HUES64 (cell line): ENCODE results near the gene STX4.

Experiments
- H3K27ac ChIP-seq: 2 replicates; pipeline ENCODE4 v1.7.0; 2013; ENCODE audit warnings: low read depth, low read length, inconsistent platforms
- H3K27me3 ChIP-seq: 2 replicates; pipeline ENCODE4 v1.6.1; 2013; ENCODE audit warnings: mild to moderate bottlenecking, low read length; ENCODE audit not compliant: insufficient read depth
- H3K36me3 ChIP-seq: 2 replicates; pipeline ENCODE4 v1.6.1; 2013; ENCODE audit warnings: mild to moderate bottlenecking, low read length; ENCODE audit not compliant: insufficient read depth
- H3K4me1 ChIP-seq: 2 replicates; pipeline ENCODE4 v1.6.1; 2013; ENCODE audit warnings: mild to moderate bottlenecking, low read length, moderate library complexity; ENCODE audit not compliant: insufficient read depth
- H3K4me3 ChIP-seq: 2 replicates; pipeline ENCODE4 v1.5.1; 2013; ENCODE audit warnings: mild to moderate bottlenecking, low read length, moderate library complexity
- H3K9ac ChIP-seq: 2 replicates; pipeline ENCODE4 v1.6.1; 2013; ENCODE audit warnings: mild to moderate bottlenecking, low read depth, low read length
- H3K9me3 ChIP-seq: 2 replicates; pipeline ENCODE4 v1.6.1; 2013; ENCODE audit warnings: low read depth, low read length; ENCODE audit not compliant: insufficient read depth
- WGBS: fragments of 150-250, 120-280 bp; methylation state at CpG from one replicate; pipeline ENCODE4 v1.1.7; 2013; ENCODE audit warnings: missing lambda C conversion rate; 5-methylcytosine and 5-hydroxymethylcytosine counted together

STX4 gene

DNA sequence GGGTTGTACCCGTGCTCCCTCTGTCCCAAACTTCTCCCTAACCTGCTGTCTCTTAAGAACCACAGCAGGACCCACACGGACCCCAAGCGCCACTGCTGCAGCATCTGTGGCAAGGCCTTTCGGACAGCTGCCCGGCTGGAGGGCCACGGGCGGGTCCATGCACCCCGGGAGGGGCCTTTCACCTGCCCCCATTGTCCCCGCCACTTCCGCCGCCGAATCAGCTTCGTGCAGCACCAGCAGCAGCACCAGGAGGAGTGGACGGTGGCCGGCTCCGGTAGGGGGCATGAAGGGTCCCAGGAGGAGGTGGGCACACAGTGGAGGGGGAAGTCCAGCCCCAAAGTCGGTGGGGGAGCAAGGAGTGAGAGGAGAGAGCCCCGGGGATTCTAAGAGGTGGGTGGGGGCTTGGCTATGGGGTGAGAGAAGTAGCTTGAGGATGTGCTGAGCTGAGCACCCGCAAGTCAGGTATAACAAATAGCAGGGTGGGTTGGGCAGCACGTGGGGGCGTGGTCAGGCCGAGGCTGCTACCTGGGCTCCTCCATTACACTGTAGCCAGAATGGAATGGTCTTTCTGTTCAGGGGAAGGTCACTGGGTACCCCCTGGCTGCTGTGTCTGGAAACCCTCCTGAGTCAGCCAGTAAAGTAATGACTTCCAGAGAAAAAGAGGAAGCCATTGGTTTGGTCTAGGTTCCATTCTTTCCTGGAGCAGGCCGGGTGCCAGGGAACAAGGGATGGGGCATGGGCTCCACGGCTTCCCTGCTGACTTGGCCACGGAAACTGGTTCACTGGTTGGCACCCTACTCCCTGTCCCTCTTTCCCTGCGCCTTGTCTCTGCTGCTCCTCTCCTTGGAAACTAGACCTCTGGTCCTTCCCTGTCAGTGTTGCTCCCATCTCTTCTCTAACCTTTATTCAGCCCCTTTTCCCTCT, 48.3 kb downstream of the STX4 start:
- 93% methylated on average over 26 of the region's 26 CpGs for WGBS
- no peak overlapping the region for H3K9ac ChIP-seq

DNA sequence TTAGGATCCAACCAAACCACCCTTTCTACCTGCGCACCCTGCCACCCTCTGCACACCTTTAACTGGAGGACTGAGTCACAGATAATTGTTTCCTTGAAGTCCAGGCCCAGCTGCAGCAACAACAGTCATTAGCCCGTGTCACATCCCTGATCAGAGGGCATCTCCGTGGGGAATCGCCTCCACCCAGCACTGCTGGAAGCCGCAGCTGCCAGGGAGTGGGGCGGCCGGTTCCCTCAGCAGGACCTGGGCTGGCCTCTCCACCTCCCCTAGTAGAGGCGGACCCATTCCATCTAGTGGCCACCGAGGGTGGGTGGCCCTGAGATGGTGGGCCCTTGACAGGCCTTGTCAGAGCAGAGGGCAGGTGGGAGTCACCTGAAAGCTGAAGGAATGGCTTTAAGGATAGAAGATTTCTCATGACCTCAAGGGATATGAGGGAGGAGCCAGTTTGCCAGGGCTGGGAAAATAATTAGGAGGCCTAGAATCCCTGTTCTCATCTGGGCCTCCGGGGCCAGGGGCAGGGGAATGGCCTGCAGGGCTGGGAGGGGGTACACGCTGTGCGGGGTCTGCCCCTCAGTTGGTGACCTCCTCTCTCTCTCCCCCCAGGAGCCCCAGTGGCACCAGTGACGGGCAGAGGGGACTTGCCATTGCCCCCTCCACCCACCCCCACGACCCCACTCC, 49.1 kb downstream of the STX4 start:
- H3K4me3 ChIP-seq, result no peak overlapping the region
- peaks cover 77% of the 10 kb centered on the region for H3K36me3 ChIP-seq
- no peaks in the 10 kb centered on the region for H3K4me1 ChIP-seq
- H3K27ac ChIP-seq, result no peak overlapping the region
- no peaks in the 10 kb centered on the region for H3K27me3 ChIP-seq
- H3K9ac ChIP-seq, result no peak overlapping the region
- WGBS, result 92% methylated on average over 14 of the region's 14 CpGs
- no peaks in the 10 kb centered on the region for H3K9me3 ChIP-seq

More for the DNA sequence above, 48.3 kb downstream of the STX4 start:
- no peak overlapping the region for H3K27ac ChIP-seq
- H3K4me3 ChIP-seq, result no peak overlapping the region
- peaks cover 79% of the 10 kb centered on the region for H3K36me3 ChIP-seq
- no peaks in the 10 kb centered on the region for H3K9me3 ChIP-seq
- no peaks in the 10 kb centered on the region for H3K4me1 ChIP-seq
- H3K27me3 ChIP-seq, result no peaks in the 10 kb centered on the region

DNA sequence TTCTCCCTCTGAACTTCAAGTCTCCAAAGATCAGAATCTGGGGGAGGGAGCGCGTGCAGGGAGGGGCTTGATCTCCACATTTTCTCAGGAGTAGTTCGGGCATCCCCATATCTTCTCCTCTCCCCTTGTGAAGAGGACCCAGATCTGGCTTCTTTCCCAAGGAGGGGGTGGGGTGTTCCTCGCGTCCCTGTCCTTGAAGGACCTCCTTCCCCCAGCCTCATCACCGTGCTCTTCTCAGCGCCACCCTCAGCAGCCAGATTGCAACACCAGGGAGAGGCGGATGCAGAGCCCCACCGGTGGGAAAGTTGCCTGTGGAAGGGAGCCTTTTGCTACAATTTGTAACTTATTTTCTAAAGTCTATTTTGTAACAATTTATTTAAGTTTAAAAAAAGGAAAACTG, 49.7 kb downstream of the STX4 start:
- Histone ChIP-seq H3K27ac (no peak overlapping the region), H3K36me3 (peaks cover 71% of the 10 kb centered on the region), H3K4me3 (no peak overlapping the region), H3K4me1 (no peaks in the 10 kb centered on the region), H3K9me3 (no peaks in the 10 kb centered on the region), H3K9ac (no peak overlapping the region), H3K27me3 (no peaks in the 10 kb centered on the region)
- WGBS, result 88% methylated on average over 5 of the region's 9 CpGs

DNA sequence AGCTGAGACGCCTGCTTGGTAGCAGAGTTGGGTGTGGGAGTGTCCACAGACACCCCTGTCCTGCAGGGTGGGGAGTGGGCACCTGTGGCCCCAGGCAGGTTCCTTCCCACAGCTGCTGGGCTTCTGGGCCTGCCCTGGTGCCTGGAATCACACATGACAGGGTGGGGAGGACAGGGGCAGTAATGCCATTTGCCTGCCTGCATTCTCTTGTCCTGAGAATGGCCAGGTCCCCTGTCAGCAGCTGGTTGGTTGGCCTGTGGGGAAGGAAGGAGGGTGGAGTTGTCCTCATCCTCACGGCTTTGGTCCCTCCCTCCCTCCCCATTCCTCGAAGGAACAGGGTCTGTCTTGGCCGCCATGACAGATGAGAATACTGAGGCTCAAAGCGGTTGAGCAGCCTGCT, 50.2 kb downstream of the STX4 start:
- no peak overlapping the region for H3K9ac ChIP-seq
- 84% methylated on average over 5 of the region's 5 CpGs for WGBS
- peaks cover 66% of the 10 kb centered on the region for H3K36me3 ChIP-seq
- H3K9me3 ChIP-seq, result no peaks in the 10 kb centered on the region
- H3K27me3 ChIP-seq, result no peaks in the 10 kb centered on the region
- no peak overlapping the region for H3K4me3 ChIP-seq
- H3K27ac ChIP-seq, result no peak overlapping the region
- no peaks in the 10 kb centered on the region for H3K4me1 ChIP-seq

DNA sequence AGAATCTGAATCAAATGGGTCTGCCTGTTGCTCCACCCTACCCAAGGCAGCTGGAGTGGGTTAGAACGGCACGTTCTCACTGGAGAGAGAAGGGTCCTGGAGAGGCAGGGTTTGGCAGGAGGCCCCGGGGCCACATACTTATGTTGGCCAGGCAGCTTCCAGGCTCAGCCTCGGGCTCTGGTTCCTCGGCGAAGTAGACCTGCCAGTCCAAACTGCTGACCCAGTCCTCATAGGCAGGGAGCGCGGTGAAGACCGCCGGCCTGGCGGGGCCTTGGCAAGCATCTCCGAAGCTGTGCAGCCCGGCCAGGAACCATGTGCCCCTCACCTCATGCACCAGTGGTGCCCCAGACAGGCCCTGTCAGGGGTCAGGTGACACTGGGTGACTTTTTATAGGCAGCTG, 50.6 kb downstream of the STX4 start:
- Histone ChIP-seq H3K4me1 (no peaks in the 10 kb centered on the region), H3K36me3 (peaks cover 65% of the 10 kb centered on the region), H3K27me3 (no peaks in the 10 kb centered on the region), H3K9me3 (no peaks in the 10 kb centered on the region), H3K27ac (no peak overlapping the region), H3K9ac (no peak overlapping the region), H3K4me3 (no peak overlapping the region)
- 95% methylated on average over 13 of the region's 13 CpGs for WGBS

DNA sequence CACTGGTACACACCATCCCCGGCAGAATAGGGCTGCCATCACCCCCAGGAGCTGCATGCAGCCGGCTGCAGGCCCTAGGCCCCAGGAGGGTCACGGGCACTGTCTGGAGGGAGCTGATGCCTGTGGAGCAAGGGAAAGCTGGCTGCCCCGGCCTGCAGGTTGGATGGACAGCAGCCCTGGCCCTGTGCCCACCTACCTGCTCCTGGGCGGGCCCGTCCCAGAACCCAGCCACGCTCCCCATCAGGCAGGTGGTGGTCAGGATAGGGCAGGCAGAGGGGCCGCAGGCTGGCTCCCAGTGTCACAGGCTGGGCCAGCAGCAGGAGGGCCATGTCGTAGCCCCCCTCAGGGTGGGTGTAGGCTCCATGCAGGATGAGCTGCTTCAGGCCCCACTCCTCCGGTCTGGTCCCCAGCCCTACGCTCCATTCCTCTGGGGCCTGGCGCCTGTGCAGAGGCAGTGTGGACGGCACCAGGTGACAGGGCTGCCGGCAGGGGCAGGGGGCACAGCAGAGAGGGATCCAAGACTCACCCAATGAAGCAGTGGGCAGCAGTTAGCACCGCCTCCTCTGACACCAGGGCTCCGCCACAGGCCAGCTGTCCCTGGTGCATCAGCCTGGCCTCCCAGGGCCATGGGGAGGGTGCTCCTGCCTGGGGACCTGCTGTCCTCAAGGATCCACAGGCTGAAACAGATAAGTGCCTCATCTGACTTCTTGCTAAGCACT, 51.4 kb downstream of the STX4 start:
- Histone ChIP-seq H3K4me3 (no peak overlapping the region), H3K36me3 (peaks cover 62% of the 10 kb centered on the region), H3K9me3 (no peaks in the 10 kb centered on the region), H3K27ac (0 out of 2 replicates have a peak overlapping the region, but pooled peaks have one; percentile 30), H3K4me1 (no peaks in the 10 kb centered on the region), H3K27me3 (no peaks in the 10 kb centered on the region), H3K9ac (no peak overlapping the region)
- 95% methylated on average over 16 of the region's 16 CpGs for WGBS

DNA sequence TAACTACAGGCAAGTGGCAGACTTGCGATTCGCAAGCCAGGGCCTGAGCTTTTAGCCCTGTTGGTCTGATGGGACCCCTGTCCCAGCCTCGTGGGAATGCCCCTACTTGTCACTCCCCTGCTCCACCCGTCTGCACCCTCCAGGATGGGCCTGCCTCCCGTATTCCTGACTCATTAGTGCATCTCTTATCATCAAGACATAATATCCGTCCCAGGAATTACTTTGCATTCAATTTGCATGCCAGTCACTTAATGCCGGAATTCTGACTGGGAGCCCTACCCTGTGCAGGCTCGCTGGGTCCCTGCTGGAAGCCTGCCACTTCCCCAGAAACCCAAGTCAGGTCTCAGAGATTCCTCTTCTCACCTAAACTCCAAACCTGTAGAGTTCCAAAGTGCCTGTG, 52.1 kb downstream of the STX4 start:
- Histone ChIP-seq H3K9ac (no peak overlapping the region), H3K36me3 (peaks cover 61% of the 10 kb centered on the region), H3K27me3 (no peaks in the 10 kb centered on the region), H3K4me1 (no peaks in the 10 kb centered on the region), H3K9me3 (no peaks in the 10 kb centered on the region), H3K4me3 (no peak overlapping the region), H3K27ac (0 out of 2 replicates have a peak overlapping the region, but pooled peaks have one; percentile 30)
- WGBS, result 86% methylated on average over 8 of the region's 8 CpGs

DNA sequence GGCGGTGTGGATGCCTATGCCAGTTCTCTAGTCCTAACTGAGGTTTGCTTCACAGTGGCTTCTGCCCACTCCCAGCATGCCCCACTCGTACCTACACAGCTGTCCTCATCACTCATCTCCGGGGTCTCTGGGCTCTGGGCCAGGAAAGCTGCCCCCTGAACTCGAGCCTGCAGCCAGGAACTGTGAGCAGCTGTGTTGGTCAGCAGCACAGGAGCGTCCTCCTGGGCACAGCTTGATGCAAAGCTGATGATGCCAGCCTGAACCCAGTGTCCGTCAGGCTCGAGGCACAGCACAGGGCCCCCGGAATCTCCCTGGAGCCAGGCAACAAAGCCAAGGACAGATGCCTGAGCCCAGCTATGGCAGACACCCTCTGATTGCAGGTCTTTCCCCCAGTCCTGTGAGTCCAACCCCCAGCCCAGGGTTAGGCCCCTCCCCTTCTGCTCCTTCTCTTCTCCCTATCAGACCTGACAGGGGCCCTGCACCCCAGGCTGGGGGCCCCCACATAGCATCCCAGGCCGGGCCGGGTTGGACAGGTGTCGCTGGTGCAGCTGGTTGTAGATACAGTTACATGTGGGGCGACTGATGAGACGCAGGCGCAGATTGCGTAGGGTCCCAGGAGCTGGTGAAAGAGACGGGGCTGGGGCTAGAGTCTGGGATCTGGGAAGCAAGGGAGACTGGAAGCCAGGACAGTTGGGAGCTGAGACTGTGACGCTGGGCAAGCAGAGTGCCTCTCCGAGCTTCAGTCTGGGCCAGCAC, 52.7 kb downstream of the STX4 start:
- WGBS, result 93% methylated on average over 18 of the region's 18 CpGs
- H3K27me3 ChIP-seq, result no peaks in the 10 kb centered on the region
- H3K9ac ChIP-seq, result no peak overlapping the region
- H3K9me3 ChIP-seq, result no peaks in the 10 kb centered on the region
- no peak overlapping the region for H3K4me3 ChIP-seq
- H3K36me3 ChIP-seq, result peaks cover 61% of the 10 kb centered on the region
- H3K4me1 ChIP-seq, result no peaks in the 10 kb centered on the region
- no peak overlapping the region for H3K27ac ChIP-seq

DNA sequence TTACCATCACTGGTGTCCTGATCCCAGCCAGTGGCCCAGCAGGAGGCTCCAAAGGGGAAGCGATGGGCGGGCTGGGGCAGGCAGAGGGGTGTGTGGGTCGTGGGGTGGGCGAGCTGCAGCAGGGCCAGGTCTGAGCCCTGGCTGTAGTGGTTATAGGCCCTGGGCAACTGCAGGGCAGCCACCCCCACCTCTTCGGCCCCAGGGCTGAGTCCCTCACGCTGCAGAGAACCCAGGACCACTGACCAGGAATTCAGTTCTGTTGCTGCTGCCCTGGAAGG, 53.2 kb downstream of the STX4 start:
- no peaks in the 10 kb centered on the region for H3K27me3 ChIP-seq
- H3K27ac ChIP-seq, result no peak overlapping the region
- H3K36me3 ChIP-seq, result peaks cover 61% of the 10 kb centered on the region
- WGBS, result 88% methylated on average over 6 of the region's 6 CpGs
- H3K9me3 ChIP-seq, result no peaks in the 10 kb centered on the region
- H3K4me3 ChIP-seq, result no peak overlapping the region
- H3K9ac ChIP-seq, result no peak overlapping the region
- H3K4me1 ChIP-seq, result no peaks in the 10 kb centered on the region

DNA sequence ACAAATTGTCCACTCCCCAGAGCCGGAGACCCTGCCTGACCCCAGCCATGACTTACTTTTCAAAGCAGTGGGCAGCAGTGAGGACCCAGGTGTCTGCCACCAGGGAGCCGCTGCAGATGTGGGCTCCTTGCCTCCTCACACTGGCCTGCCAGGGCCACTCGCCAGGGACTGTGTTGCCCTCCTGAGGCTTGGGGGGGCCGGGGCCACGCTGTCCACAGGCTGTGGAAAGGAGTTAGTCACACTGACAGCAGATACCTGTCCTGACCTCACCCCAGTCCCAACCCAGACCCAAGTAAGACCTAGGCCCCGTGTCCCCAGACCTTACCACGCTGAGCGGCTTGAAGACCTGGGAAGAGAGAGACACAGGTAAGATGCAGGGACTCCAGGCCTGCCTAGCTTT, 54.1 kb downstream of the STX4 start:
- H3K36me3 ChIP-seq, result peaks cover 57% of the 10 kb centered on the region
- WGBS, result 94% methylated on average over 5 of the region's 8 CpGs
- no peak overlapping the region for H3K4me3 ChIP-seq
- H3K4me1 ChIP-seq, result no peaks in the 10 kb centered on the region
- no peaks in the 10 kb centered on the region for H3K27me3 ChIP-seq
- H3K9me3 ChIP-seq, result no peaks in the 10 kb centered on the region
- H3K27ac ChIP-seq, result no peak overlapping the region
- no peak overlapping the region for H3K9ac ChIP-seq
